NCI-H2171 (cell line): Measurements from ENCODE around the gene CDC20.
"Not testable (repeated sequence)": the region's sequence is repeated elsewhere in the genome, so short reads cannot be mapped to it uniquely, and the experiment has no call there.

ENCODE experiments used
- DNase-seq: peaks from one replicate; lab custom pipeline; 2025; lab: John Stamatoyannopoulos, UW

CDC20 gene

DNA sequence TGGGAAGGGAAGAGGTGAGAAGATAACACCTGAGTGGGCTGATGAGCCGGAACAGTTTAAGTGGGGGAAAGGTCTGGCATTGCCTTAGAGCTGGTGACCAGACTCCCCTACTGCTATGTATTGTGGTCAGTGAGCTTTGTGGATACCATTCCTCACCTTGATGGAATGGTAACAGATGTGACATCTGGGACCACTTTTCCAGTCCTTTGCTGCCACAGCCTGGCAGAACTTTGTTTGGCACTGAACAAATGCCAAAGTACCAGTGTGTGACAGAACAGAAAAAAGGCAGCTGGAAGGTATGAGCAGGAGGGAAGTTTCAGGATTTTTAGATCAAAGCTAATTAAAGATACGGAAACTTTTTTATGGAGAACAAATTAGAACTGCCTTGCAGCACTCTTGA, 24.7 kb downstream of the CDC20 start:
- no peak for DNase-seq

DNA sequence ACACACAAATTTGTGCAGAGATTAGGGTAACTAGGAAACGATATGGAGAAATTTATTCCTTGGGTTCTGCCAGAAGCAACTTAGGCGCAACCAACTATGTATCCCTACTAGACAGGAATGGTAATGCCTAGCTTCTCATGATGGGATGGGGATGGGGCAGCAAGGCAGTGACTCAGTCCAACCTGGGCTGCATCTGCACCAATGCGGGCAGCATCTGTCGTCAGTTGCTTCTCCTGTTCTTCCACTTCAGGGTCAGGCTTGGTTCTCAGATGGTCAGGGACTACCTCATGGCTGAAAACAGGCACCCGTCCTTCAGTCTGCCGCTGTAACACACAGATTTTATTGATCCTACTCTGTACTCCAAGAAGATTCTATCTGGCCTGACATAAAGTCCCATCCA, 27.9 kb downstream of the CDC20 start:
- DNase-seq = no peak

DNA sequence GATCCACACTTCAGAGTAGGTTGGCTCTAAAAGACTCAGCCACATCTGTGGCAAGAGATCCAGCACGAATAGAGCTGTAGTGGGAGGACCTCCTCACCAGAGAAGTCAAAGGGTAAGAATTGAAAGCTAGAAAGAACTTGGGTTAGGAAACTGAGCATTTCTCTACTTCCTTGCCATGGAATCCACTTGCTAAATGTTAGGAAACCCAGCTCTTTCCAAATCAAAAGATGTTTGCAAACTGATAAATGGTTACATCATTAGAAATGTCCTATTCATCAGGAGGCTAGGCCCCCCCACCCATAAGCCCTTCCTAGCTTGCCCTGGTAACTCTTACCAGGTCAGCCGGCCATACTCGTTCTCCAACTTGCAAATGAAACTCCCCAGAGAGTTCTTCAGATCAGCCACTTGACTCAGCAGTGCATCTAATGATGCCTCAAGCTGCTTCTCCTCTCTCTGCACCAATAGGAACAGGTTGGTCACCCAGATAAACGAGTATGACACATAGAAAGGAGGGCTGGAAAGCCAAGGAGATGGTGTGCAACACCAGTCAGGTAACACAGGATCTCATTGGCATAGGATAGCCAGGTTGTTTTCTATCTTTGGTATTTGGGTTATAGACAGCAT, 29.3 kb downstream of the CDC20 start:
- no peak for DNase-seq

DNA sequence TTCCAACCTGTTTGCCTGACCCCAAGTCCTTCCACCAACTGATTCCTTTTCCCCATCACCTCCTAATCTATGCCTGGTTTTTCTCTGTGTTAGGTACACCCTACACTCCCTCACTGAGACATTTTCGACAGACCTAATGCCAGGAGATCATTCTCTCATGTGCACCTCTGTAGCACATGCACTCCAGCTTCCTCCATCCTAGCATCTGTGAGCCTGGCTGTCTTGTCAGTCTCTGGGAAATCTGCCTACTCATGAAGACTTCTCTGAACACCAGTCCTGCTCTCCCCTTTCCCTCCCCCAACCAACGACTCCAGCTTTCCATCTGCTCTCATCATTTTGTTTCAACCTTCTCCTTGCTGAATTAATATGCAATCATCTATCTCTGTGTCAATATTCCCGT, 29.8 kb downstream of the CDC20 start:
- no peak for DNase-seq

DNA sequence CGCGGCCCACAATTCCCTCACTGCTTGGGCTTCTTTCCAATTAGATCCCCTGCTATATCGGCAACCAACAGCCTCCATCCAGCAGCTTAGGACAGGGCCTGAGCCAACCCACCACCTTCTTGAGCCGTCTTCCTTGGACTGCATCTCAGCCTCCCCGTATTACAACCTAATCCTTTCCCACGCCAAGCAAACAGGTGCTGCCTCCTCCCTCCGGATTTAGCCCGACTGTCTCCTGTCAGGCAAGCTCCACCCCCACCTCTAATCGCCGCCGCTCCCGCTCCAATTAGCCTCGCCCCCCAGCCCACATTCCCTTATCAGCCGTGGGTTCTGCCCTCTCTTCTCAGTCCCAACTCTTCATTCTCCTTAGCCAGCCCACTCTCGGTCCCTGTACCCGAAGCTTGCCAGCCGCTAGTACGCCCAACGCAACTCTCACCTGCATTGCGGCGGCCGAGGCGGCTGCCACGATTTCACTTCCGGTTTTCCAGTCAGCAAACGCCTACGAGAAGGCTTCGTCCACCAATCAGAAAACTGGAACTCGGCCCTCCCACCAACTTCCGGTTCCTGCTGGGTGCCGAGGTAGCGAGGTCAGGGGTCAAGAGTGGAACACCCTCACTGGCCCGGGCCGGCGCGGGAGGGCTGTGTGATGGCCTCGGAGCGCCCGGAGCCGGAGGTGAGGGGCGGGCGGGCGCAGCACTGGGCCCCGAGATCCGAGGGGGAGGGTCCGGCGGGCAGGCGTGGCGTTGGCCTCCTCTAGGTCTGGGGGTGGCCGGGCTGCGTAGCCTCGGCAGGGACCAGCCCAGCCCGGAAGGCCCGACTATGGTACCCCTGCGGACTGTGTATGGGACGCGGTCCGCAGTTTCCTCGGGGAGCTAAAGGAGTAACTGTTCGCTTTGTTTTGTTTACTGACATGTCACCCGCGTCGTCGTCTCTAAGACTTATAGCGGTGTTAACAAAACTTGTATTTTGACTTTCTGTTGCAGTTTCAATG, 30.8 kb downstream of the CDC20 start, which contains the start of the genes MED8 and SZT2:
TSS of gene MED8 (minus strand) at position 475 of the 988 bp plus-strand sequence. CDS start at position 439, 36 bp downstream.
TSS of gene SZT2 (plus strand) at position 574 of the 988 bp plus-strand sequence. CDS start at position 644, 70 bp downstream.
- DNase-seq = peak; percentile 87

DNA sequence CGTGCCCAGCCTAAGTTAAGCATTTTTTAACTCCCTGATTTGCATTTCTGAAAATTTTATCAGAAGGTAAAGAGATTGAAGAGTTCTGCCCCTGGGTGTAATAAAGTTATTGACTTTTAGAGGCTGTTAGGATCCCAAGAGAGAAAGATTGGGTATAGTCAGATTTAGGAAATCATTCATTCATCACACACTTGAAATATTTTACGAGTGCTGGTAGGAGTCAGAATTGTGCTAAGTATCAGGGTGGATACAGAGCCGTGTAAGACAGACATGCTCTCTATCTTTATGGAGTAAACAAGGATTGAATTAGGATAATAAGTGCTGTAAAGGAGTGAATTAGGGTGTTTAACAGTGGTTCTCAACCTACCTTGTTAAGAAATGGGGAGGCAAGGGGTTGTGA, 33.9 kb downstream of the CDC20 start:
- DNase-seq = no peak

DNA sequence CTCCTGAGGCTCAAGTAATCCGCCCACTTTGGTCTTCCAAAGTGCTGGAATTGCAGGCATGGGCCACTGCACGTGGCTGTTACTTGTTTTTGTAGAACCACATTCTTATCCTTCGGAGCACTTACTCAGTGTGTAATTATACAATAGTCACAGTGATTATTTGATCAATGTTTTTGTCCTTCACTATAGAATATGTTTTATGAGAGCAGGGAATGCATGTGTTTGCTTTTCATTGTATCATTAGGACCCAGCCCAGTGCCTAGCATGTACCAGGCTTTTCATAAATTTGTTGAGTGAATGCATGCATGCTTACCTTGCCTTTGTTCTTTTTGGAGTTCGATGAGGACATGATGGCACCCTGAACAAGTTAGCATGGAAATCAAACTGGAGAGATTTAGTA, 36.7 kb downstream of the CDC20 start:
- DNase-seq = no peak

DNA sequence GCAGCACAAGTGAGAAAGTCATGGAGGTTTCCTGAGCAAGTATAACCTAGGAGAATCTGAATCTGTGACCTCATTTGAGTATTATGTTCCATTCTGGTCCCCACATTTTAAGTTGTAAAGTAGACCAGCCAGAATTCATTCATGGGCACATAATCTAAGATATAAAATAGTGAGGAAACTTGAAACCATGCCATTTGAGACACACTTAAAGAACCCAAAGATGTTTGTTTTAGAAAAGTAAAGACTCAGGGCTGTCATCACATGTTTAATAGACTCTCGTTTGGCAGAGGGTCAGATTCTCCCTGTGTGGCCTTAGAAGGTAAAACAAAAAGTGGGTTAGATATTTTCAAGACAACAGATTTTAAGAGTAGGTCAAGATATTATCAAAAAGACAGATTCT, 37.3 kb downstream of the CDC20 start:
- DNase-seq = no peak

DNA sequence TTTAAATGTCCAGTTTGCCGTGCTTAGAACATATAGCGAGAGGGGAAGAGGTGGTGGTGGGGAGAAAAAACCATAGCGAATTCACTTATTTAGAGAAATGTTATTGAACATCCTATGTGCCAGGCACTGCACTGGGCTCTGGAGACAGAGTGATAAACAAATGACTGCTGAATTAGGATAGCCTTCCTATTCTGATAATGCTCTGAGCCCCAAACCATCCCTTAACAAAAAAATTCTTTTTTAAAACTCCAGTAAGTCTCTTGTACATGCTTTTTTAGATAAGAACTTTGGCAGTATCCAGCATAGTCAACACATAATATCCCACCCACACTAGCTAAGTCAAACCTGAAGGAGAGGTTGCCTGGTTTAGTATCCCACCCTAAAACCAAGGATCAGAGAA, 39.4 kb downstream of the CDC20 start:
- DNase-seq = no peak

DNA sequence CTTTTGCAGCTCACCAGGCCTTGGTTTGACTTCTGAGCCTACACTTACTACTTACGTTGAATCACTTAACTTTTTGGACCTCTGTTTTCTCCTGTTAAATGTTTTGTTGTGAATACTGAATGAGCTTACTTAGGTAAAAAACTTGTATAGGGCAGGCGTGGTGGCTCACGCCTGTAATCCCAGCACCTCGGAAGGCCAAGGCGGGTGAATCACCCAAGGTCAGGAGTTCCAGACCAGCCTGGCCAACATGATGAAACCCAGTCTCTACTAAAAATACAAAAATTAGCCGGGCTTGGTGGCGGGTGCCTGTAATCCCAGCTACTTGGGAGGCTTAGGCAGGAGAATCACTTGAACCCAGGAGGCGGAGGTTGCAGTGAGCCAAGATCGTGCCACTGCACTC, 41.7 kb downstream of the CDC20 start:
- DNase-seq = not testable (repeated sequence)

DNA sequence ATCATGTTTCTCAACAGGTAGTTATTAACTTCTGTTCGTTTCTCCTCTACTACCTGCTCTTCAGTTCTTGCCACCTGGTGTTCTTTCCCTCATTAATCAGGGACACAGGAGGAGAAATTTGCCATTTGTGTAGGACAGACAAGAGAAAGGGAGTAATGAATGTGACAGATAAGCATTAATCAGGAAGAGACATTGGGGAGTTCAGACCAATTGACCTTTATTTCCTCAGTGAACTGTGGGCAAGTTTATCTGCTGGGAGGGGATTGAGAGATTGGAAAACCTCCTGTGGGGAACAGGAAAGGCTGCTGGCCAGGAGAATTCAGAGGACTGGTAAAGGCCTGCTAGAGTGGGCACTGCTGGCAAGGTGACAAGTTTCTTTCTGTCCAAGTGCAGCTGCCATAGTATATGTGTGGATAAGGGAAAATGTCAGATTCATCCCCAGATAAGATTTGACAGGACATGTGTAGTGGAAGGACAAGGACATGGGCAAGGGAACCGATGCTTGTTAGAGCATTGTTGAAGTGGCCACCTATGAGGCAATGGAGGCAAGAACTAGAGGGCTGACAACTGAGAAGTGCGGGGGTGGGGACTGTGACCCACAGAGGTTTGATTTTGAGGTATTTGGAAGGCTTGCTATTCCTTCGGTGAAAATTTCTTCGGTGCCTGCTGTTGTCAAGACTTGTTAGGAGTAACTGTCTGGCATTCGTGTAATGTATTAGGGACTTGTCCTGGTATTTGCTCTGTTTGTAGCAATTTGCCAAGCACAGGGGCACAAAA, 43.5 kb downstream of the CDC20 start:
- DNase-seq = no peak

DNA sequence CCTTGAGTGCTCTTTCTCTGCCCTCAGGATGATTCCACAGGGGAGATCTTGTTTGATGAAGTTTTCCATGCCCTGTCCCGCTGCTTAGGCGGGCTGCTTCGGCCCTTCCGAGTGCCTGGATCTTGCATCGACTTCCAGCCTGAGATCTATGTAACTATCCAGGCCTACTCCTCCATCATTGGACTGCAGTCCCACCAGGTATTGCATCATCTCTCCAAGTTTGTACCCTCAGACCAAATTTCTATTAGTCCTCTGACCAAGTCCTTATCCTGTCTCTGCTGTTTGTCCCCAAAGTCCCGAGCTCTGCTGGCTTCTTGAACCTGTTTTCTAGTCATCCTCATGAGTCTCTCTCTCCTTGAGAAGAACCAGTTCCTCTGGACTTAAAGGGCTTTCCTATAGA, 45.6 kb downstream of the CDC20 start:
- no peak for DNase-seq

DNA sequence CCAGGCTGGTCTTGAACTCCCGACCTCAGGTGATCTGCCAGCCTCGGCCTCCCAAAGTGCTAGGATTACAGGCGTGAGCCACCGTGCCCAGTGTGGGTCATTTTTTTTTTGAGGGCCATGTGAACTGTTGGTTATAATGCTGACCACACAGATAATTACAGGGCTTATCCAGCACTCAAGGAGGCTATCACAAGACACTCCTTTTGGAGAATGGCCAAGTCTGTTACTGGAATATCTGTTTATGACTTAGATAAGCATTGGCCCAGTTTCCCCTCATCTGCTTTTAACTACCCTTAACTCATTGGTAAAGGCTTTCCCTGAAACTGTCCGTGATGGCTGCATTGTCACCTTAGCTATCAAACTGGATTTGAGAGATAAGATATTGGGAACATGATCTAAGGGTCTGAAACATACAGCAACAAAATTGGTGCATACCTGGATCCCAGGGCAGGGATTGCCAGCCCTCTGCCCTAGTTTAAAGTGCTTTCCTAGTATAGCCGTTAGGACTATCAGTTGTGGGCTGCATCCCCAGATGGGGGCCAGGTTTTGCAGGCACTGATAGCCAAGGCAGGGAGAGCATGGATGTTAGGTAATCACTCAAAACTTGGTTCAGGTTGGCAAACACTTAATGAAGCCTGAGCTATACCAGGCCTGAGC, 46.6 kb downstream of the CDC20 start:
- no peak for DNase-seq

DNA sequence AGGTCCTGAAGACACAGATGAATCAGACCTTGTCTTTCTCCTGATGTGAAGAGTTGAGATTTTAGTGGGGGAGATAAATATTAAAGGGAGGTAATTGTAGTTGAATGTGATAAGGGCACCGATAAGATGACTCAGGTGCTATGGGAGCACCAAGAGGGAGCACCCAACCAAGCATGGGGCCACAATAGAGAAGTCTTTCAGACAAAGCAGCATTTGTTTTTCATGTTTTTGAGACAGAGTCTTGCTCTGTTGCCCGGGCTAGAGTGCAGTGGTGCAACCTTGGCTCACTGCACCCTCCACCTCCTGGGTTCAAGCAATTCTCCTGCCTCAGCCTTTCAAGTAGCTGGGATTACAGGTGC, 47.1 kb downstream of the CDC20 start:
- no peak for DNase-seq

DNA sequence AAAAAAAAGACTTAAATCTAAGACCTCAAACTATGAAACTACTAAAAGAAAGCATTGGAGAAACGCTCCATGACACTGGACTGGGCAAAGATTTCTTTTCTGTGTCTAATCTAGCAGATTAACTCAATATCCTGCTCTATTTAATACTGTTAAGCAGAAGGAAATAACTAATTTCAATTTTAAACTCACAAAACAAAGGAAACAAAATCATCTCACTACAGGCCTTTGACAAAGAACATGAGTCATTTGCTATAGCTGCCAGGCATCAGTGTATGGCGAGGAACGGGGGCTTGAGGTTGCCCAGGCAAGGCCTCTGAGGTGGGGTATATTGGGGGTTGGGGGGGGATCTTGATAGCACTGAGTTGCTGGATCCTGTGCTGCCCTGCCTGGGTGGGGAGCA, 51.8 kb downstream of the CDC20 start:
- DNase-seq = no peak
